BLaER1 treated with 17β-estradiol and CSF1 and Interleukin-3, amounts not matched to agents 10 nM and 100 nM (cell line): Measurements from ENCODE around the gene CD52.

ENCODE experiments used
- H3K27ac ChIP-seq, 11 experiments: shearing (Covaris generic); formaldehyde crosslinking; 2 replicates each; pipeline ENCODE4 v1.8.1; 2022
- H3K27me3 ChIP-seq, 11 experiments: shearing (Covaris generic); formaldehyde crosslinking; 2 replicates each; pipeline ENCODE4 v1.8.1; 2022
- H3K36me3 ChIP-seq, 11 experiments: shearing (Covaris generic); formaldehyde crosslinking; 2 replicates each; pipeline ENCODE4 v1.8.1; 2022
- H3K4me1 ChIP-seq, 10 experiments: shearing (Covaris generic); formaldehyde crosslinking; 2 replicates each; pipeline ENCODE4 v1.8.1; 2022
- H3K4me2 ChIP-seq, 11 experiments: shearing (Covaris generic); formaldehyde crosslinking; 2 replicates each; pipeline ENCODE4 v1.8.1; 2022
- H3K4me3 ChIP-seq, 10 experiments: shearing (Covaris generic); formaldehyde crosslinking; 2 replicates each; pipeline ENCODE4 v1.8.1; 2022
- H3K9ac ChIP-seq, 11 experiments: shearing (Covaris generic); formaldehyde crosslinking; 2 replicates each; pipeline ENCODE4 v1.8.1; 2022
- H3K9me3 ChIP-seq, 11 experiments: shearing (Covaris generic); formaldehyde crosslinking; replicated peaks in 1 of 11; 2 replicates each; pipeline ENCODE4 v1.8.1; 2022
- H4K20me1 ChIP-seq, 11 experiments: shearing (Covaris generic); formaldehyde crosslinking; 2 replicates each; pipeline ENCODE4 v1.8.1; 2022
- Cebpa-rat ChIP-seq, 11 experiments: shearing (Covaris generic); IDR thresholded peaks; 2 replicates each; pipeline ENCODE4 v1.8.1; 2022

CD52 gene

GRCh38 chr1:26317612-26318337 lies at the start of gene CD52:
CD52 (plus strand) TSS chr1:26317958; CDS start chr1:26318018, 60 bp downstream.
- Histone ChIP-seq H3K4me3 (peak within 1 kb of the TSS; percentile 22 to 70 (median 49); a peak in 19 of 20 replicates), H3K4me1 (peaks cover 83 to 94% (median 91%) of the 10 kb centered on the region in 10 experiments), H4K20me1 (no peaks in the 10 kb centered on the region), H3K27ac (peak within 1 kb of the TSS; percentile 61 to 82 (median 74)), H3K27me3 (peaks cover 0 to 8% (median 0%) of the 10 kb centered on the region in 11 experiments; a peak in 1 of 22 replicates), H3K36me3 (peaks cover 0 to 6% (median 0%) of the 10 kb centered on the region in 11 experiments; a peak in 2 of 22 replicates), H3K9me3 (no peaks in the 10 kb centered on the region), H3K4me2 (peak within 1 kb of the TSS; percentile 76 to 98 (median 90)), H3K9ac (peak within 1 kb of the TSS; percentile 48 to 75 (median 67))
- no peak for TF ChIP-seq Cebpa-rat (IDR thresholded peaks at IDR 0.05)

- H3K27ac ChIP-seq = no peak overlapping the region
- H3K4me2 ChIP-seq = no peak overlapping the region
- H3K36me3 ChIP-seq = peaks cover 57 to 100% (median 98%) of the 10 kb centered on the region in 11 experiments
Measured at GRCh38 chr1:26268290-26269197, 49.2 kb upstream of the CD52 start.

DNA sequence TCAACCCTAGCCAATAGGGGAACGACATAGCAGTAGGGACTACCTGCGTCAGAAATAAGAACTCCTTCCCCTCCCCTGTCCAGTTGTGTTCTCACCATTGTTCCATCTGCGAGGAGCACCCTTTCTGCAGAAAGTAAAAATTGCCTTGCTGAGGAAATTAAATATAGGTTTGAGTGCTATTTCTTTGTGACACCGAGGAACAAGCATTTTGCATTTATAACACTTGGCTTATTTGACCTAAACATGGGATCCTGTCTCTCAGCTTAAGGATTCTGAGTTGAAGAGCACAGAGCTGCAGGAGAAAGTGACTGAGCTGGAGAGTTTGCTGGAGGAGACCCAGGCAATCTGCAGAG lies 48.6 kb upstream of the CD52 start:
- H3K9ac ChIP-seq = no peak overlapping the region
- no peak overlapping the region for H3K27ac ChIP-seq
- no peak overlapping the region; a peak in 1 of 20 replicates for H3K4me3 ChIP-seq
- H3K27me3 ChIP-seq = no peaks in the 10 kb centered on the region
- H3K4me2 ChIP-seq = no peak overlapping the region
- TF ChIP-seq Cebpa-rat (IDR thresholded peaks at IDR 0.05) = no peak
- H3K9me3 ChIP-seq = peaks cover 14 to 23% (median 22%) of the 10 kb centered on the region in 11 experiments
- H3K36me3 ChIP-seq = peaks cover 51 to 100% (median 95%) of the 10 kb centered on the region in 11 experiments
- peaks cover 0 to 22% (median 2%) of the 10 kb centered on the region in 10 experiments; a peak in 15 of 20 replicates for H3K4me1 ChIP-seq
- H4K20me1 ChIP-seq = no peaks in the 10 kb centered on the region

More at GRCh38 chr1:26268290-26269197, 49.2 kb upstream of the CD52 start:
- no peak for TF ChIP-seq Cebpa-rat (IDR thresholded peaks at IDR 0.05)
- peaks cover 0 to 17% (median 0%) of the 10 kb centered on the region in 10 experiments; a peak in 5 of 20 replicates for H3K4me1 ChIP-seq
- no peak overlapping the region for H3K4me3 ChIP-seq
- no peak overlapping the region for H3K9ac ChIP-seq
- no peaks in the 10 kb centered on the region for H4K20me1 ChIP-seq
- no peaks in the 10 kb centered on the region for H3K27me3 ChIP-seq
- H3K9me3 ChIP-seq = peaks cover 14 to 23% (median 22%) of the 10 kb centered on the region in 11 experiments

DNA sequence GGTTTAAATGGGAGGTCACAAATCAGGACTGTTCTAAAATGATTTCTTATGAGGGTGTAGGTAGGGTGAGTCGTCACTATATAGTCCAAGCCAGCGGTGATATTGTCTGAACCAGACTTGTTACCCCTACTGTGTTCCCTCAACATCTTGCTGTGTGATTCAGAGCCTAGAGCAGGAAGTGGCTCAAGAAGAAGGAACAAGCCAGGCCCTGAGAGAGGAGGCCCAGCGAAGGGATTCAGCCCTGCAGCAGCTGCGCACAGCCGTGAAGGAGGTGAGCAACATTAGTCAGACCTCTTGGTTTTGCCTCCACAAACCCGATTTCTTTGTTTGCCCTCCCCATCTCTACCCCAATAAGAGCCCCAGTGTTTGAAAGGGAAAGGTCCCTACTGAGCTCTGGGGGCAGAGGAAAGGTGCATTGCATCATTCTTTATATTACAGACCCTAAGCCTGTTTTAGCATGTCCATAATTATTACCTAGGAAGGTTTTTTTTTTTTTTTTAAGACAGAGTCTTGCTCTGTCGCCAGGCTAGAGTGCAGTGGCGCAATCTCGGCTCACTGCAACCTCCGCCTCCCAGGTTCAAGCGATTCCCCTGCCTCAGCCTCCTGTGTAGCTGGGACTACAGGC lies 42.8 kb upstream of the CD52 start:
- peaks cover 24 to 79% (median 71%) of the 10 kb centered on the region in 11 experiments for H3K36me3 ChIP-seq

GRCh38 chr1:26275580-26276431 lies 42.0 kb upstream of the CD52 start:
- H3K27ac ChIP-seq = peak overlapping the region; percentile 66 to 99 (median 95)
- peak overlapping the region; percentile 57 to 99 (median 97); a peak in 21 of 22 replicates for H3K9ac ChIP-seq
- peak overlapping the region; percentile 34 to 100 (median 98); a peak in 21 of 22 replicates for H3K4me2 ChIP-seq

More for the DNA sequence above, 42.8 kb upstream of the CD52 start:
- peak overlapping the region; percentile 12 to 99 (median 97); a peak in 20 of 22 replicates for H3K9ac ChIP-seq
- TF ChIP-seq Cebpa-rat (IDR thresholded peaks at IDR 0.05) = no peak
- peak overlapping the region; percentile 66 to 99 (median 95) for H3K27ac ChIP-seq
- peak overlapping the region; percentile 34 to 100 (median 98); a peak in 18 of 22 replicates for H3K4me2 ChIP-seq
- H3K4me1 ChIP-seq = peaks cover 46 to 68% (median 56%) of the 10 kb centered on the region in 10 experiments
- peaks cover 0 to under 1% (median 0%) of the 10 kb centered on the region in 11 experiments; a peak in 2 of 22 replicates for H3K9me3 ChIP-seq
- no peaks in the 10 kb centered on the region for H3K27me3 ChIP-seq
- peak overlapping the region in 1 of 10 experiments; percentile 1; a peak in 2 of 20 replicates for H3K4me3 ChIP-seq
- peaks cover 0 to under 1% (median 0%) of the 10 kb centered on the region in 11 experiments; a peak in 2 of 22 replicates for H4K20me1 ChIP-seq

DNA sequence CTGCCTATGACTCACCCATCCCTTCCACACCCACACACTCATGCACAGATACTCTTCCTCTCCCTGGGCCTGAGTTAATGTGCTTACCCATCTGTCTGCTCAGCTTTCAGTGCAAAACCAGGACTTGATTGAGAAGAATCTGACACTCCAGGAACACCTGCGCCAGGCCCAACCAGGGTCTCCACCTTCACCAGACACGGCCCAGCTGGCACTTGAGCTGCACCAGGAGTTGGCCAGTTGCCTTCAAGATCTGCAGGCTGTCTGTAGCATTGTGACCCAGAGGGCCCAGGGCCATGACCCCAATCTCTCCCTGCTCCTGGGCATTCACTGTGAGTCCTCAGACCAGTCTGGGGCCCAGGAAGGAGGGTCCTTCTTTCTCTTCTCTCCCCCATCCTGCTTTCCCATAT lies 41.3 kb upstream of the CD52 start:
- Histone ChIP-seq H3K27me3 (no peaks in the 10 kb centered on the region), H3K36me3 (peaks cover 15 to 73% (median 63%) of the 10 kb centered on the region in 11 experiments), H4K20me1 (peaks cover 6 to 15% (median 9%) of the 10 kb centered on the region in 11 experiments; a peak in 17 of 22 replicates), H3K9ac (peak overlapping the region; percentile 18 to 99 (median 97); a peak in 21 of 22 replicates), H3K4me1 (peaks cover 56 to 73% (median 64%) of the 10 kb centered on the region in 10 experiments), H3K4me3 (peak overlapping the region in 6 of 10 experiments; percentile 11 to 53 (median 38); a peak in 9 of 20 replicates), H3K27ac (peak overlapping the region; percentile 72 to 99 (median 95); a peak in 21 of 22 replicates), H3K9me3 (no peaks in the 10 kb centered on the region), H3K4me2 (peak overlapping the region; percentile 34 to 100 (median 98))
- TF ChIP-seq Cebpa-rat (IDR thresholded peaks at IDR 0.05) = no peak

More at GRCh38 chr1:26275580-26276431, 42.0 kb upstream of the CD52 start:
- peaks cover 50 to 68% (median 57%) of the 10 kb centered on the region in 10 experiments for H3K4me1 ChIP-seq
- H3K4me3 ChIP-seq = peak overlapping the region in 2 of 10 experiments; percentile 39 to 44; a peak in 2 of 20 replicates
- H3K9me3 ChIP-seq = no peaks in the 10 kb centered on the region
- no peak for TF ChIP-seq Cebpa-rat (IDR thresholded peaks at IDR 0.05)
- H3K27me3 ChIP-seq = no peaks in the 10 kb centered on the region
- H4K20me1 ChIP-seq = peaks cover 0 to 9% (median 3%) of the 10 kb centered on the region in 11 experiments; a peak in 8 of 22 replicates
- H3K36me3 ChIP-seq = peaks cover 15 to 73% (median 63%) of the 10 kb centered on the region in 11 experiments

- Histone ChIP-seq H3K4me2 (peak overlapping the region; percentile 94 to 100 (median 98)), H4K20me1 (peaks cover 6 to 24% (median 15%) of the 10 kb centered on the region in 11 experiments; a peak in 17 of 22 replicates), H3K36me3 (peaks cover 13 to 73% (median 60%) of the 10 kb centered on the region in 11 experiments), H3K27ac (peak overlapping the region; percentile 72 to 99 (median 95)), H3K9ac (peak overlapping the region; percentile 72 to 99 (median 97); a peak in 21 of 22 replicates), H3K27me3 (no peaks in the 10 kb centered on the region), H3K4me3 (peak overlapping the region in 3 of 10 experiments; percentile 1 to 44 (median 11); a peak in 5 of 20 replicates), H3K9me3 (no peaks in the 10 kb centered on the region), H3K4me1 (peaks cover 64 to 81% (median 72%) of the 10 kb centered on the region in 10 experiments)
- TF ChIP-seq Cebpa-rat (IDR thresholded peaks at IDR 0.05) = no peak
Measured at GRCh38 chr1:26277261-26277661, 40.5 kb upstream of the CD52 start.
